GM19351 (cell line): Measurements from ENCODE around the gene DOCK10.

Source experiments
- ATAC-seq: cut with Tn5 transposase; IDR thresholded peaks from one replicate; pipeline ENCODE4 v1.9.1; 2021; ENCODE audit warnings: mild to moderate bottlenecking, moderate library complexity; ENCODE audit not compliant: unreplicated experiment

DOCK10 gene

GRCh38 chr2:224982910-224983711 is 59.2 kb downstream of the DOCK10 start:
- ATAC-seq, result peak; percentile 67

GRCh38 chr2:224982226-224982625 is 60.0 kb downstream of the DOCK10 start:
- ATAC-seq, result no peak

GRCh38 chr2:224976629-224977525 is 65.4 kb downstream of the DOCK10 start:
- peak; percentile 54 for ATAC-seq

GRCh38 chr2:224975761-224976160 is 66.5 kb downstream of the DOCK10 start:
- ATAC-seq, result no peak

GRCh38 chr2:224973112-224974016 is 68.9 kb downstream of the DOCK10 start:
- no peak for ATAC-seq

- peak; percentile 59 for ATAC-seq
Observed at GRCh38 chr2:224971214-224971613, 71.1 kb downstream of the DOCK10 start.

- ATAC-seq, result peak; percentile 41
Observed at GRCh38 chr2:224970311-224970710, 72.0 kb downstream of the DOCK10 start.

- peak; percentile 55 for ATAC-seq
Observed at GRCh38 chr2:224969633-224970260, 72.5 kb downstream of the DOCK10 start.

GRCh38 chr2:224969095-224969494 is 73.2 kb downstream of the DOCK10 start:
- ATAC-seq, result no peak

- no peak for ATAC-seq
Observed at GRCh38 chr2:224968051-224968450, 74.2 kb downstream of the DOCK10 start.

- ATAC-seq, result no peak
Observed at GRCh38 chr2:224966613-224967012, 75.7 kb downstream of the DOCK10 start.

- ATAC-seq, result no peak
Observed at GRCh38 chr2:224959556-224959955, 82.7 kb downstream of the DOCK10 start.

- ATAC-seq, result no peak
Observed at GRCh38 chr2:224958873-224959272, 83.4 kb downstream of the DOCK10 start.

GRCh38 chr2:224958462-224958857 is 83.8 kb downstream of the DOCK10 start:
- ATAC-seq, result no peak

GRCh38 chr2:224957540-224958461 is 84.5 kb downstream of the DOCK10 start:
- ATAC-seq, result peak; percentile 89

GRCh38 chr2:224956706-224957105 is 85.6 kb downstream of the DOCK10 start:
- no peak for ATAC-seq

GRCh38 chr2:224954980-224955379 is 87.3 kb downstream of the DOCK10 start:
- ATAC-seq, result no peak

GRCh38 chr2:224952936-224953657 is 89.2 kb downstream of the DOCK10 start:
- ATAC-seq, result peak; percentile 60
